WI38 (cell line): ENCODE results near the gene SWAP70.

Source experiments
- H3K4me3 ChIP-seq: 2 replicates; pipeline ENCODE4 v1.5.1; 2011; ENCODE audit warnings: low read depth, mild to moderate bottlenecking, control low read depth, low read length
- TF ChIP-seq, protein P1 (sequence below): IDR thresholded peaks from 2 replicates; pipeline ENCODE4 v1.5.1; 2012; ENCODE audit warnings: low read depth, mild to moderate bottlenecking, control low read depth, low read length

Gene SWAP70

DNA sequence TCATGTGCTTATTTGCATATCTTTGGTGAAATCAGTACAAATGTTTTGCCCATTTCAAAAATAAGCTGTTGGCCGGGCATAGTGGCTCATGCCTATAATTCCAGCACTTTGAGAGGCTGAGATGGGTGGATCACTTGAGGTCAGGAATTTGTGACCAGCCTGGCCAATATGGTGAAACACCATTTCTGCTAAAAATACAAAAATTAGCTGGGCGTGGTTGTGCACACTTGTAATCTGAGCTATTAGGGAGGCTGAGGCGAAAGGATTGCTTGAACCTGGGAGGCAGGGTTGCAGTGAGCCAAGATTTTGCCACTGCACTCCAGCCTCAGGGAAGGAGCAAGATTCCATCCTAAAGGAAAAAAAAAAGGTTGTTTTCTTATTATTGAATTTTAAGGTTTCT is 136.0 kb downstream of the SWAP70 start:
- no peak overlapping the region for H3K4me3 ChIP-seq
- TF ChIP-seq, protein P1, sequence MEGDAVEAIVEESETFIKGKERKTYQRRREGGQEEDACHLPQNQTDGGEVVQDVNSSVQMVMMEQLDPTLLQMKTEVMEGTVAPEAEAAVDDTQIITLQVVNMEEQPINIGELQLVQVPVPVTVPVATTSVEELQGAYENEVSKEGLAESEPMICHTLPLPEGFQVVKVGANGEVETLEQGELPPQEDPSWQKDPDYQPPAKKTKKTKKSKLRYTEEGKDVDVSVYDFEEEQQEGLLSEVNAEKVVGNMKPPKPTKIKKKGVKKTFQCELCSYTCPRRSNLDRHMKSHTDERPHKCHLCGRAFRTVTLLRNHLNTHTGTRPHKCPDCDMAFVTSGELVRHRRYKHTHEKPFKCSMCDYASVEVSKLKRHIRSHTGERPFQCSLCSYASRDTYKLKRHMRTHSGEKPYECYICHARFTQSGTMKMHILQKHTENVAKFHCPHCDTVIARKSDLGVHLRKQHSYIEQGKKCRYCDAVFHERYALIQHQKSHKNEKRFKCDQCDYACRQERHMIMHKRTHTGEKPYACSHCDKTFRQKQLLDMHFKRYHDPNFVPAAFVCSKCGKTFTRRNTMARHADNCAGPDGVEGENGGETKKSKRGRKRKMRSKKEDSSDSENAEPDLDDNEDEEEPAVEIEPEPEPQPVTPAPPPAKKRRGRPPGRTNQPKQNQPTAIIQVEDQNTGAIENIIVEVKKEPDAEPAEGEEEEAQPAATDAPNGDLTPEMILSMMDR: no peak

DNA sequence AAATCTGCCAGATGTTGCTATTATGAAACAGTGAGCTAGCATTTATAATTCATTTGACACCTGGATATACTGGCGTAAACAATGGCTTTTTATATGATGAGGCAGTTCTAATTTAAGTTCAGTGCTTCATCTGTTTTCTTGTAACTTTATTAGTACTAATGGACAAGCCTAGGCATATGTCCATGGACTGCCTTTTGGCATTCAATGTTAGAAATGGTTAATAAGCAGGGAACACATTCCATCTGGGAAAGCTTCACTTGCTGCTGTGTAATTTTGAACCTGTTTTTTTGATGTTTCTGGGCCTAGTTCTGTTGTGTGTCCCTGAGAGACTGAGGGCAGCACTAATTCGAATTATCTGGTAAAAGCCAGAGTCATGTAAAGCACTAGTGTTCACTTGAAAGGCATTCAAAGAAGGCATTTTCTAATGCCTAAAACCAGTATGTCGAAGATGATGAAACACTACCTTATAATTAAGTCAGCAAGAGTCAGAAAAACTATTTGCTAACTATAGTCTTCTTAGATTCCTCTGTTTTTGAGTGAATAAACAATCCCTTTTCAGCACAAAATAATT is 138.5 kb downstream of the SWAP70 start:
- H3K4me3 ChIP-seq: no peak overlapping the region
- TF ChIP-seq, protein P1: no peak
